IMR-90 (cell line): Measurements from ENCODE around the gene EFEMP1. TPM values are rescaled to one million over a fixed set of nuclear protein-coding genes. Genes with fewer than 3 reads are reported as not detected.

Experiments
- ATAC-seq: fragments of 200-7000 bp; cut with Tn5 transposase; 2 replicates; pipeline ENCODE4 v1.9.1; 2020; ENCODE audit warnings: low read depth, mild to moderate bottlenecking, moderate library complexity
- BruUV-seq: library from RNA; stranded (reverse); fragments of 400-500 nt; replicated peaks from 2 replicates; lab custom pipeline; 2021; lab: Mats Ljungman, UMichigan
- CTCF ChIA-PET: fragments of 300-600 bp; formaldehyde crosslinking; extraction: SDS; loops from one replicate; lab custom pipeline; 2021; ENCODE audit warnings: antibody characterized with exemption; lab: Yijun Ruan, JAX
- POLR2A ChIA-PET: fragments of 300-600 bp; sonication (Branson Sonifier 250); formaldehyde crosslinking; loops from one replicate; lab custom pipeline; 2022; ENCODE audit warnings: antibody characterized with exemption; ENCODE audit not compliant: unreplicated experiment; lab: Charles Lee
- DNase-seq: peaks from one replicate; pipeline ENCODE4 v3.0.0; 2013
- H2AFZ ChIP-seq: replicated peaks from 2 replicates; pipeline ENCODE3; 2013; ENCODE audit warnings: low read length, mild to moderate bottlenecking; ENCODE audit not compliant: poor library complexity
- H2AK5ac ChIP-seq: 2 replicates; pipeline ENCODE4 v1.6.1; 2013; ENCODE audit warnings: low read depth, low read length, inconsistent platforms
- H2AK9ac ChIP-seq: replicated peaks from 2 replicates; pipeline ENCODE3; 2013; ENCODE audit warnings: mild to moderate bottlenecking, low read depth, low read length, moderate library complexity; ENCODE audit not compliant: poor library complexity
- H2BK120ac ChIP-seq: 2 replicates; pipeline ENCODE4 v1.6.1; 2013; ENCODE audit warnings: low read depth, low read length, inconsistent platforms
- H2BK15ac ChIP-seq: 3 replicates; pipeline ENCODE4 v1.6.1; 2013; ENCODE audit warnings: low read depth, low read length, inconsistent platforms
- H2BK20ac ChIP-seq: 2 replicates; pipeline ENCODE4 v1.6.1; 2013; ENCODE audit warnings: low read depth, mild to moderate bottlenecking, inconsistent platforms, low read length, moderate library complexity
- H2BK5ac ChIP-seq: 2 replicates; pipeline ENCODE4 v1.6.1; 2013; ENCODE audit warnings: mild to moderate bottlenecking, low read depth, low read length, inconsistent platforms; ENCODE audit not compliant: poor library complexity, severe bottlenecking
- H3K14ac ChIP-seq: replicated peaks from 2 replicates; pipeline ENCODE4 v1.6.1; 2013; ENCODE audit warnings: low read depth, low read length, inconsistent platforms
- H3K18ac ChIP-seq: 2 replicates; pipeline ENCODE4 v1.6.1; 2013; ENCODE audit warnings: low read depth, low read length, control low read depth
- H3K23ac ChIP-seq: 2 replicates; pipeline ENCODE4 v1.6.1; 2013; ENCODE audit warnings: low read depth, low read length, inconsistent platforms
- H3K27ac ChIP-seq: 2 replicates; pipeline ENCODE4 v1.5.1; 2013; ENCODE audit warnings: mild to moderate bottlenecking, control low read depth, low read length; ENCODE audit not compliant: insufficient read depth
- H3K27me3 ChIP-seq: 2 replicates; pipeline ENCODE4 v1.6.1; 2013; ENCODE audit warnings: low read length; ENCODE audit not compliant: control insufficient read depth, insufficient read depth
- H3K36me3 ChIP-seq: 2 replicates; pipeline ENCODE4 v1.6.1; 2013; ENCODE audit warnings: low read length, mixed read lengths; ENCODE audit not compliant: control insufficient read depth, insufficient read depth
- H3K4ac ChIP-seq: 2 replicates; pipeline ENCODE4 v1.6.1; 2013; ENCODE audit warnings: low read depth, low read length, inconsistent platforms
- H3K4me1 ChIP-seq: 2 replicates; pipeline ENCODE4 v1.6.1; 2013; ENCODE audit warnings: low read length, mixed read lengths; ENCODE audit not compliant: control insufficient read depth, insufficient read depth
- H3K4me2 ChIP-seq: 2 replicates; pipeline ENCODE4 v1.6.1; 2013; ENCODE audit warnings: low read depth, mild to moderate bottlenecking, control low read depth, low read length, moderate library complexity
- H3K4me3 ChIP-seq: 2 replicates; pipeline ENCODE4 v1.5.1; 2013; ENCODE audit warnings: low read depth, mild to moderate bottlenecking, control low read depth, low read length, moderate library complexity; ENCODE audit not compliant: insufficient read depth
- H3K56ac ChIP-seq: 2 replicates; pipeline ENCODE4 v1.6.1; 2013; ENCODE audit warnings: low read length, inconsistent platforms; ENCODE audit not compliant: insufficient read depth; ENCODE audit errors: extremely low read depth
- H3K79me1 ChIP-seq, 2 experiments: 2 replicates each; pipeline ENCODE4 v1.6.1; 2013; ENCODE audit warnings: low read length in 2 of 2, inconsistent platforms in 1 of 2, low read depth in 1 of 2
- H3K9ac ChIP-seq: 2 replicates; pipeline ENCODE4 v1.6.1; 2013; ENCODE audit warnings: low read depth, low read length, control low read depth
- H3K9me1 ChIP-seq: 2 replicates; pipeline ENCODE4 v1.6.1; 2013; ENCODE audit warnings: low read length, inconsistent platforms; ENCODE audit not compliant: insufficient read depth
- H3K9me3 ChIP-seq: 2 replicates; pipeline ENCODE4 v1.6.1; 2013; ENCODE audit warnings: low read length; ENCODE audit not compliant: control insufficient read depth, insufficient read depth
- H4K20me1 ChIP-seq: 2 replicates; pipeline ENCODE4 v1.6.1; 2013; ENCODE audit warnings: low read length, inconsistent platforms; ENCODE audit not compliant: insufficient read depth
- H4K5ac ChIP-seq: 2 replicates; pipeline ENCODE4 v1.6.1; 2013; ENCODE audit warnings: mild to moderate bottlenecking, low read depth, low read length, control low read depth
- H4K8ac ChIP-seq, 2 experiments: 2 replicates each; pipeline ENCODE4 v1.6.1; 2013; ENCODE audit warnings: low read depth in 2 of 2, low read length in 2 of 2, control low read depth in 1 of 2, inconsistent platforms in 1 of 2
- H4K91ac ChIP-seq: 2 replicates; pipeline ENCODE4 v1.6.1; 2013; ENCODE audit warnings: low read depth, low read length, inconsistent platforms; ENCODE audit not compliant: insufficient read depth
- MAFK ChIP-seq: IDR thresholded peaks from 2 replicates; pipeline ENCODE4 v1.6.1; 2012; ENCODE audit warnings: low read depth, low read length, improper control_type of control experiment
- MAZ ChIP-seq: IDR thresholded peaks from 2 replicates; pipeline ENCODE4 v1.6.1; 2012; ENCODE audit warnings: low read depth, mild to moderate bottlenecking, low read length, improper control_type of control experiment, moderate library complexity, borderline replicate concordance
- MXI1 ChIP-seq: IDR thresholded peaks from 2 replicates; pipeline ENCODE4 v1.6.1; 2012; ENCODE audit warnings: low read depth, mild to moderate bottlenecking, low read length, moderate library complexity, borderline replicate concordance
- RAD21 ChIP-seq: IDR thresholded peaks from 2 replicates; pipeline ENCODE4 v1.6.1; 2012; ENCODE audit warnings: low read length, improper control_type of control experiment
- WGBS, 2 experiments: methylation state at CpG; one replicate each; pipeline versions ENCODE4 v1.1.5 to v1.1.7; 2013; ENCODE audit warnings: missing lambda C conversion rate in 2 of 2; ENCODE audit not compliant: insufficient read length in 1 of 2; ENCODE audit errors: extremely low coverage in 2 of 2; 5-methylcytosine and 5-hydroxymethylcytosine counted together
- dilution Hi-C: fragments of 300-500 bp; cut with HindIII; formaldehyde crosslinking; loops from one replicate; pipeline ENCODE4 v1.14.3; 2018; ENCODE audit warnings: low sequenced_read_pairs; ENCODE audit not compliant: unreplicated experiment
- in situ Hi-C: fragments of 300-500 bp; cut with MboI; formaldehyde crosslinking; loops from 3 replicates; pipeline ENCODE4 v1.14.3; 2019; ENCODE audit warnings: low sequenced_read_pairs, inconsistent platforms, mixed read lengths
- intact Hi-C: fragments of 100-400 bp; cut with micrococcal nuclease; formaldehyde crosslinking; loops from 2 replicates; pipeline ENCODE4 v1.10.0; 2022
- polyA plus RNA-seq, 3 experiments: library from polyadenylated mRNA; depleted of rRNA; stranded (reverse); fragments of >200 nt; gene quantifications; 2 replicates each; pipeline ENCODE4 v1.2.3, GENCODE V29; 2012; ENCODE audit warnings: low replicate concordance in 1 of 3
- total RNA-seq: library from RNA; depleted of rRNA; stranded (reverse); fragments of >200 nt; gene quantifications from 2 replicates; pipeline ENCODE4 v1.2.3, GENCODE V29; 2012

EFEMP1 gene
- total and polyA plus RNA-seq, 2 of the 4 experiments (the other 2 are of a cell fraction) = 214 to 219 TPM

GRCh38 chr2:55891671-55892094 is 31.9 kb downstream of the EFEMP1 start:
- POLR2A ChIA-PET = no interaction called here
- intact Hi-C loops = no loop called here
- H4K5ac ChIP-seq = no peak overlapping the region; the same call in 1 of the 2 replicates
- H3K4ac ChIP-seq = no peak overlapping the region
- peaks cover 6% of the 10 kb centered on the region for H3K9me1 ChIP-seq
- no peak overlapping the region for H3K4me2 ChIP-seq
- no peak overlapping the region for H2AK5ac ChIP-seq
- H2AK9ac ChIP-seq = no peak overlapping the region
- peaks cover 15% of the 10 kb centered on the region for H3K4me1 ChIP-seq
- no peaks in the 10 kb centered on the region for H3K27me3 ChIP-seq
- no peak for TF ChIP-seq RAD21
- TF ChIP-seq MAZ = no peak
- no peak for TF ChIP-seq MXI1
- no peak for TF ChIP-seq MAFK
- no peak overlapping the region for H3K4me3 ChIP-seq
- H2BK120ac ChIP-seq = no peak overlapping the region
- in situ Hi-C loops = no loop called here
- dilution Hi-C loops = no loop called here
- CTCF ChIA-PET = no interaction called here
- H3K79me1 ChIP-seq = peaks cover 6 to 15% of the 10 kb centered on the region in 2 experiments
- no peak overlapping the region for H2BK15ac ChIP-seq
- no peaks in the 10 kb centered on the region for H4K20me1 ChIP-seq
- peak overlapping the region; percentile 68 for H2BK5ac ChIP-seq
- no TSS peak for BruUV-seq
- H2BK20ac ChIP-seq = no peak overlapping the region
- no peak overlapping the region for H2AFZ ChIP-seq
- H4K8ac ChIP-seq = 0 out of 4 replicates have a peak overlapping the region, but pooled peaks of 1 of the 2 experiments have one; percentile 13
- H3K36me3 ChIP-seq = peaks cover 11% of the 10 kb centered on the region
- no peak overlapping the region for H3K56ac ChIP-seq
- no peak for DNase-seq
- no peak overlapping the region for H3K27ac ChIP-seq
- no peak overlapping the region for H3K9ac ChIP-seq
- no peak overlapping the region for H3K18ac ChIP-seq
- H3K14ac ChIP-seq = no peak overlapping the region
- H4K91ac ChIP-seq = no peak overlapping the region
- 80% methylated on average over 1 of the region's 2 CpGs; no CpG with 5 or more reads in 1 of the 2 experiments for WGBS, 2 experiments
- no peak for ATAC-seq
- H3K9me3 ChIP-seq = no peaks in the 10 kb centered on the region
- H3K23ac ChIP-seq = no peak overlapping the region
